IMR-90 (cell line): ENCODE data around the gene PDE4C. TPM values are rescaled to one million over a fixed set of nuclear protein-coding genes. Genes with fewer than 3 reads are reported as not detected.

ENCODE experiments used
- ATAC-seq: fragments of 200-7000 bp; cut with Tn5 transposase; 2 replicates; pipeline ENCODE4 v1.9.1; 2020; ENCODE audit warnings: low read depth, mild to moderate bottlenecking, moderate library complexity
- BruUV-seq: library from RNA; stranded (reverse); fragments of 400-500 nt; replicated peaks from 2 replicates; lab custom pipeline; 2021; lab: Mats Ljungman, UMichigan
- CTCF ChIA-PET: fragments of 300-600 bp; formaldehyde crosslinking; extraction: SDS; loops from one replicate; lab custom pipeline; 2021; ENCODE audit warnings: antibody characterized with exemption; lab: Yijun Ruan, JAX
- POLR2A ChIA-PET: fragments of 300-600 bp; sonication (Branson Sonifier 250); formaldehyde crosslinking; loops from one replicate; lab custom pipeline; 2022; ENCODE audit warnings: antibody characterized with exemption; ENCODE audit not compliant: unreplicated experiment; lab: Charles Lee
- DNase-seq: peaks from one replicate; pipeline ENCODE4 v3.0.0; 2013
- H2AFZ ChIP-seq: replicated peaks from 2 replicates; pipeline ENCODE3; 2013; ENCODE audit warnings: low read length, mild to moderate bottlenecking; ENCODE audit not compliant: poor library complexity
- H2AK5ac ChIP-seq: 2 replicates; pipeline ENCODE4 v1.6.1; 2013; ENCODE audit warnings: low read depth, low read length, inconsistent platforms
- H2AK9ac ChIP-seq: replicated peaks from 2 replicates; pipeline ENCODE3; 2013; ENCODE audit warnings: mild to moderate bottlenecking, low read depth, low read length, moderate library complexity; ENCODE audit not compliant: poor library complexity
- H2BK120ac ChIP-seq: 2 replicates; pipeline ENCODE4 v1.6.1; 2013; ENCODE audit warnings: low read depth, low read length, inconsistent platforms
- H2BK15ac ChIP-seq: 3 replicates; pipeline ENCODE4 v1.6.1; 2013; ENCODE audit warnings: low read depth, low read length, inconsistent platforms
- H2BK20ac ChIP-seq: 2 replicates; pipeline ENCODE4 v1.6.1; 2013; ENCODE audit warnings: low read depth, mild to moderate bottlenecking, inconsistent platforms, low read length, moderate library complexity
- H2BK5ac ChIP-seq: 2 replicates; pipeline ENCODE4 v1.6.1; 2013; ENCODE audit warnings: mild to moderate bottlenecking, low read depth, low read length, inconsistent platforms; ENCODE audit not compliant: poor library complexity, severe bottlenecking
- H3K14ac ChIP-seq: replicated peaks from 2 replicates; pipeline ENCODE4 v1.6.1; 2013; ENCODE audit warnings: low read depth, low read length, inconsistent platforms
- H3K18ac ChIP-seq: 2 replicates; pipeline ENCODE4 v1.6.1; 2013; ENCODE audit warnings: low read depth, low read length, control low read depth
- H3K23ac ChIP-seq: 2 replicates; pipeline ENCODE4 v1.6.1; 2013; ENCODE audit warnings: low read depth, low read length, inconsistent platforms
- H3K27ac ChIP-seq: 2 replicates; pipeline ENCODE4 v1.5.1; 2013; ENCODE audit warnings: mild to moderate bottlenecking, control low read depth, low read length; ENCODE audit not compliant: insufficient read depth
- H3K27me3 ChIP-seq: 2 replicates; pipeline ENCODE4 v1.6.1; 2013; ENCODE audit warnings: low read length; ENCODE audit not compliant: control insufficient read depth, insufficient read depth
- H3K36me3 ChIP-seq: 2 replicates; pipeline ENCODE4 v1.6.1; 2013; ENCODE audit warnings: low read length, mixed read lengths; ENCODE audit not compliant: control insufficient read depth, insufficient read depth
- H3K4ac ChIP-seq: 2 replicates; pipeline ENCODE4 v1.6.1; 2013; ENCODE audit warnings: low read depth, low read length, inconsistent platforms
- H3K4me1 ChIP-seq: 2 replicates; pipeline ENCODE4 v1.6.1; 2013; ENCODE audit warnings: low read length, mixed read lengths; ENCODE audit not compliant: control insufficient read depth, insufficient read depth
- H3K4me2 ChIP-seq: 2 replicates; pipeline ENCODE4 v1.6.1; 2013; ENCODE audit warnings: low read depth, mild to moderate bottlenecking, control low read depth, low read length, moderate library complexity
- H3K4me3 ChIP-seq: 2 replicates; pipeline ENCODE4 v1.5.1; 2013; ENCODE audit warnings: low read depth, mild to moderate bottlenecking, control low read depth, low read length, moderate library complexity; ENCODE audit not compliant: insufficient read depth
- H3K56ac ChIP-seq: 2 replicates; pipeline ENCODE4 v1.6.1; 2013; ENCODE audit warnings: low read length, inconsistent platforms; ENCODE audit not compliant: insufficient read depth; ENCODE audit errors: extremely low read depth
- H3K79me1 ChIP-seq, 2 experiments: 2 replicates each; pipeline ENCODE4 v1.6.1; 2013; ENCODE audit warnings: low read length in 2 of 2, inconsistent platforms in 1 of 2, low read depth in 1 of 2
- H3K9ac ChIP-seq: 2 replicates; pipeline ENCODE4 v1.6.1; 2013; ENCODE audit warnings: low read depth, low read length, control low read depth
- H3K9me1 ChIP-seq: 2 replicates; pipeline ENCODE4 v1.6.1; 2013; ENCODE audit warnings: low read length, inconsistent platforms; ENCODE audit not compliant: insufficient read depth
- H3K9me3 ChIP-seq: 2 replicates; pipeline ENCODE4 v1.6.1; 2013; ENCODE audit warnings: low read length; ENCODE audit not compliant: control insufficient read depth, insufficient read depth
- H4K20me1 ChIP-seq: 2 replicates; pipeline ENCODE4 v1.6.1; 2013; ENCODE audit warnings: low read length, inconsistent platforms; ENCODE audit not compliant: insufficient read depth
- H4K5ac ChIP-seq: 2 replicates; pipeline ENCODE4 v1.6.1; 2013; ENCODE audit warnings: mild to moderate bottlenecking, low read depth, low read length, control low read depth
- H4K8ac ChIP-seq, 2 experiments: 2 replicates each; pipeline ENCODE4 v1.6.1; 2013; ENCODE audit warnings: low read depth in 2 of 2, low read length in 2 of 2, control low read depth in 1 of 2, inconsistent platforms in 1 of 2
- H4K91ac ChIP-seq: 2 replicates; pipeline ENCODE4 v1.6.1; 2013; ENCODE audit warnings: low read depth, low read length, inconsistent platforms; ENCODE audit not compliant: insufficient read depth
- BHLHE40 ChIP-seq: fragments of 150-350 bp; IDR thresholded peaks from 2 replicates; pipeline ENCODE4 v1.6.1; 2016; ENCODE audit warnings: mild to moderate bottlenecking, low read depth, low read length
- MAZ ChIP-seq: IDR thresholded peaks from 2 replicates; pipeline ENCODE4 v1.6.1; 2012; ENCODE audit warnings: low read depth, mild to moderate bottlenecking, low read length, improper control_type of control experiment, moderate library complexity, borderline replicate concordance
- NFE2L2 ChIP-seq: fragments of 150-350 bp; IDR thresholded peaks from 2 replicates; pipeline ENCODE4 v1.6.1; 2016; ENCODE audit warnings: low read depth, mild to moderate bottlenecking, low read length
- RAD21 ChIP-seq: IDR thresholded peaks from 2 replicates; pipeline ENCODE4 v1.6.1; 2012; ENCODE audit warnings: low read length, improper control_type of control experiment
- RCOR1 ChIP-seq: IDR thresholded peaks from 2 replicates; pipeline ENCODE4 v1.6.1; 2012; ENCODE audit warnings: mild to moderate bottlenecking, low read length, improper control_type of control experiment; ENCODE audit not compliant: insufficient replicate concordance
- RFX5 ChIP-seq: IDR thresholded peaks from 2 replicates; pipeline ENCODE4 v1.8.0; 2012; ENCODE audit warnings: low read depth, mild to moderate bottlenecking, low read length, moderate library complexity
- dilution Hi-C: fragments of 300-500 bp; cut with HindIII; formaldehyde crosslinking; loops from one replicate; pipeline ENCODE4 v1.14.3; 2018; ENCODE audit warnings: low sequenced_read_pairs; ENCODE audit not compliant: unreplicated experiment
- in situ Hi-C: fragments of 300-500 bp; cut with MboI; formaldehyde crosslinking; loops from 3 replicates; pipeline ENCODE4 v1.14.3; 2019; ENCODE audit warnings: low sequenced_read_pairs, inconsistent platforms, mixed read lengths
- intact Hi-C: fragments of 100-400 bp; cut with micrococcal nuclease; formaldehyde crosslinking; loops from 2 replicates; pipeline ENCODE4 v1.10.0; 2022
- polyA plus RNA-seq, 3 experiments: library from polyadenylated mRNA; depleted of rRNA; stranded (reverse); fragments of >200 nt; gene quantifications; 2 replicates each; pipeline ENCODE4 v1.2.3, GENCODE V29; 2012; ENCODE audit warnings: low replicate concordance in 1 of 3
- total RNA-seq: library from RNA; depleted of rRNA; stranded (reverse); fragments of >200 nt; gene quantifications from 2 replicates; pipeline ENCODE4 v1.2.3, GENCODE V29; 2012

Gene PDE4C
- total and polyA plus RNA-seq, 2 of the 4 experiments (the other 2 are of a cell fraction), result 0.18 to 0.24 TPM

GRCh38 chr19:18262144-18262543, 35.9 kb upstream of the PDE4C start:
- dilution Hi-C loops, result no loop called here
- ChIA-PET POLR2A (no interaction called here), CTCF (interaction anchor here (1.6 kb wide), 1 partner anchor 17 kb away, joined by 5 read pairs; no protein-coding TSS in a partner anchor)
- H4K91ac ChIP-seq, result no peak overlapping the region
- no peak overlapping the region for H3K56ac ChIP-seq
- no peak overlapping the region for H2BK5ac ChIP-seq
- no peak overlapping the region for H2BK120ac ChIP-seq
- H3K27ac ChIP-seq, result no peak overlapping the region
- H3K36me3 ChIP-seq, result peaks cover 28% of the 10 kb centered on the region
- no peak overlapping the region for H2BK15ac ChIP-seq
- in situ Hi-C loops, result no loop called here
- H4K20me1 ChIP-seq, result peaks cover 4% of the 10 kb centered on the region; the same call in 1 of the 2 replicates
- ATAC-seq, result no peak
- H2BK20ac ChIP-seq, result no peak overlapping the region
- TF ChIP-seq MAZ (no peak), RFX5 (no peak), RAD21 (no peak), NFE2L2 (no peak), RCOR1 (no peak), BHLHE40 (no peak)
- H3K79me1 ChIP-seq, result no peaks in the 10 kb centered on the region
- no peak for DNase-seq
- no peak overlapping the region for H4K5ac ChIP-seq
- no peaks in the 10 kb centered on the region for H3K27me3 ChIP-seq
- H2AK9ac ChIP-seq, result no peak overlapping the region
- H3K9me3 ChIP-seq, result no peaks in the 10 kb centered on the region
- no peak overlapping the region for H3K18ac ChIP-seq
- H2AK5ac ChIP-seq, result no peak overlapping the region
- H3K4me3 ChIP-seq, result no peak overlapping the region
- no peak overlapping the region for H4K8ac ChIP-seq
- no peak overlapping the region for H3K4ac ChIP-seq
- intact Hi-C loops, result no loop called here
- no peak overlapping the region for H3K9ac ChIP-seq
- no peak overlapping the region for H3K14ac ChIP-seq
- no peak overlapping the region for H2AFZ ChIP-seq
- no peaks in the 10 kb centered on the region for H3K4me1 ChIP-seq
- peaks cover 3% of the 10 kb centered on the region; the same call in 1 of the 2 replicates for H3K9me1 ChIP-seq
- H3K23ac ChIP-seq, result no peak overlapping the region
- no peak overlapping the region for H3K4me2 ChIP-seq
- BruUV-seq, result no TSS peak
